Activated naive CD8-positive, alpha-beta T cell (primary cell): ENCODE results near the gene APMAP.

Experiments used
- H3K27ac Mint-ChIP-seq: one replicate; pipeline ENCODE4 v1.8.0; 2021; ENCODE audit warnings: mixed read lengths
- H3K27me3 Mint-ChIP-seq: one replicate; pipeline ENCODE4 v1.8.0; 2021; ENCODE audit warnings: mixed read lengths
- H3K36me3 Mint-ChIP-seq: one replicate; pipeline ENCODE4 v1.8.0; 2021; ENCODE audit warnings: mixed read lengths
- H3K4me1 Mint-ChIP-seq: one replicate; pipeline ENCODE4 v1.8.0; 2021; ENCODE audit warnings: low read depth, mixed read lengths
- H3K4me3 Mint-ChIP-seq: one replicate; pipeline ENCODE4 v1.8.0; 2021; ENCODE audit warnings: mild to moderate bottlenecking, mixed read lengths
- H3K9me3 Mint-ChIP-seq: one replicate; pipeline ENCODE4 v1.8.0; 2021; ENCODE audit warnings: low read depth, mixed read lengths

The APMAP gene

GRCh38 chr20:24962182-24962492, 30.4 kb downstream of the APMAP start:
- H3K4me3 Mint-ChIP-seq: no peak overlapping the region
- H3K9me3 Mint-ChIP-seq: no peaks in the 10 kb centered on the region
- H3K4me1 Mint-ChIP-seq: peaks cover 7% of the 10 kb centered on the region
- H3K27ac Mint-ChIP-seq: peak overlapping the region; percentile 73
- H3K36me3 Mint-ChIP-seq: peaks cover 17% of the 10 kb centered on the region
- no peaks in the 10 kb centered on the region for H3K27me3 Mint-ChIP-seq

- H3K4me3 Mint-ChIP-seq: no peak overlapping the region
- H3K9me3 Mint-ChIP-seq: no peaks in the 10 kb centered on the region
- H3K36me3 Mint-ChIP-seq: peaks cover 17% of the 10 kb centered on the region
- H3K27me3 Mint-ChIP-seq: no peaks in the 10 kb centered on the region
- peaks cover 7% of the 10 kb centered on the region for H3K4me1 Mint-ChIP-seq
- peak overlapping the region; percentile 73 for H3K27ac Mint-ChIP-seq
Measured at GRCh38 chr20:24961384-24962181, 31.0 kb downstream of the APMAP start.

GRCh38 chr20:24960861-24961260, 31.7 kb downstream of the APMAP start:
- Mint-ChIP-seq H3K4me3 (no peak overlapping the region), H3K36me3 (peaks cover 17% of the 10 kb centered on the region), H3K4me1 (peaks cover 10% of the 10 kb centered on the region), H3K27ac (peak overlapping the region; percentile 73), H3K9me3 (no peaks in the 10 kb centered on the region), H3K27me3 (no peaks in the 10 kb centered on the region)

- H3K4me3 Mint-ChIP-seq: no peak overlapping the region
- peaks cover 14% of the 10 kb centered on the region for H3K4me1 Mint-ChIP-seq
- peak overlapping the region; percentile 73 for H3K27ac Mint-ChIP-seq
- no peaks in the 10 kb centered on the region for H3K9me3 Mint-ChIP-seq
- peaks cover 15% of the 10 kb centered on the region for H3K36me3 Mint-ChIP-seq
- H3K27me3 Mint-ChIP-seq: no peaks in the 10 kb centered on the region
Measured at GRCh38 chr20:24960302-24960801, 32.2 kb downstream of the APMAP start.

- H3K4me1 Mint-ChIP-seq: peaks cover 17% of the 10 kb centered on the region
- no peaks in the 10 kb centered on the region for H3K27me3 Mint-ChIP-seq
- H3K4me3 Mint-ChIP-seq: no peak overlapping the region
- no peak overlapping the region for H3K27ac Mint-ChIP-seq
- H3K9me3 Mint-ChIP-seq: no peaks in the 10 kb centered on the region
- peaks cover 13% of the 10 kb centered on the region for H3K36me3 Mint-ChIP-seq
Measured at GRCh38 chr20:24959591-24960301, 32.8 kb downstream of the APMAP start.

GRCh38 chr20:24958506-24959385, 33.8 kb downstream of the APMAP start:
- H3K4me1 Mint-ChIP-seq: peaks cover 25% of the 10 kb centered on the region
- peaks cover 9% of the 10 kb centered on the region for H3K36me3 Mint-ChIP-seq
- no peak overlapping the region for H3K4me3 Mint-ChIP-seq
- H3K27ac Mint-ChIP-seq: no peak overlapping the region
- H3K27me3 Mint-ChIP-seq: no peaks in the 10 kb centered on the region
- H3K9me3 Mint-ChIP-seq: no peaks in the 10 kb centered on the region

GRCh38 chr20:24957326-24958016, 35.1 kb downstream of the APMAP start:
- Mint-ChIP-seq H3K4me3 (no peak overlapping the region), H3K4me1 (peaks cover 32% of the 10 kb centered on the region), H3K36me3 (peaks cover 6% of the 10 kb centered on the region), H3K27ac (no peak overlapping the region), H3K9me3 (no peaks in the 10 kb centered on the region), H3K27me3 (no peaks in the 10 kb centered on the region)

GRCh38 chr20:24956001-24956841, 36.3 kb downstream of the APMAP start:
- Mint-ChIP-seq H3K4me1 (peaks cover 37% of the 10 kb centered on the region), H3K4me3 (no peak overlapping the region), H3K36me3 (peaks cover 4% of the 10 kb centered on the region), H3K27ac (peak overlapping the region; percentile 64), H3K9me3 (no peaks in the 10 kb centered on the region), H3K27me3 (no peaks in the 10 kb centered on the region)

GRCh38 chr20:24955045-24955444, 37.5 kb downstream of the APMAP start:
- Mint-ChIP-seq H3K36me3 (peaks cover 2% of the 10 kb centered on the region), H3K4me3 (peak overlapping the region; percentile 49), H3K9me3 (no peaks in the 10 kb centered on the region), H3K27me3 (no peaks in the 10 kb centered on the region), H3K27ac (peak overlapping the region; percentile 88), H3K4me1 (peaks cover 34% of the 10 kb centered on the region)

GRCh38 chr20:24954566-24954965, 38.0 kb downstream of the APMAP start:
- no peaks in the 10 kb centered on the region for H3K27me3 Mint-ChIP-seq
- H3K36me3 Mint-ChIP-seq: peaks cover 2% of the 10 kb centered on the region
- peak overlapping the region; percentile 88 for H3K27ac Mint-ChIP-seq
- H3K4me1 Mint-ChIP-seq: peaks cover 39% of the 10 kb centered on the region
- H3K9me3 Mint-ChIP-seq: no peaks in the 10 kb centered on the region
- peak overlapping the region; percentile 49 for H3K4me3 Mint-ChIP-seq

GRCh38 chr20:24954151-24954550, 38.4 kb downstream of the APMAP start:
- H3K36me3 Mint-ChIP-seq: peaks cover 2% of the 10 kb centered on the region
- H3K4me3 Mint-ChIP-seq: no peak overlapping the region
- no peaks in the 10 kb centered on the region for H3K9me3 Mint-ChIP-seq
- peak overlapping the region; percentile 75 for H3K27ac Mint-ChIP-seq
- peaks cover 43% of the 10 kb centered on the region for H3K4me1 Mint-ChIP-seq
- H3K27me3 Mint-ChIP-seq: no peaks in the 10 kb centered on the region

- no peaks in the 10 kb centered on the region for H3K9me3 Mint-ChIP-seq
- H3K36me3 Mint-ChIP-seq: peaks cover 2% of the 10 kb centered on the region
- no peaks in the 10 kb centered on the region for H3K27me3 Mint-ChIP-seq
- peaks cover 47% of the 10 kb centered on the region for H3K4me1 Mint-ChIP-seq
- peak overlapping the region; percentile 75 for H3K27ac Mint-ChIP-seq
- no peak overlapping the region for H3K4me3 Mint-ChIP-seq
Measured at GRCh38 chr20:24953621-24954133, 38.9 kb downstream of the APMAP start.

- H3K9me3 Mint-ChIP-seq: no peaks in the 10 kb centered on the region
- no peak overlapping the region for H3K4me3 Mint-ChIP-seq
- peaks cover 2% of the 10 kb centered on the region for H3K36me3 Mint-ChIP-seq
- H3K27ac Mint-ChIP-seq: peak overlapping the region; percentile 50
- H3K4me1 Mint-ChIP-seq: peaks cover 52% of the 10 kb centered on the region
- no peaks in the 10 kb centered on the region for H3K27me3 Mint-ChIP-seq
Measured at GRCh38 chr20:24953209-24953575, 39.4 kb downstream of the APMAP start.
